HG02588 (cell line): Measurements from ENCODE around the gene SHC3.

Experiments
- ATAC-seq: cut with Tn5 transposase; IDR thresholded peaks from one replicate; pipeline ENCODE4 v1.9.1; 2021; ENCODE audit warnings: mild to moderate bottlenecking, moderate library complexity; ENCODE audit not compliant: unreplicated experiment

The SHC3 gene

DNA sequence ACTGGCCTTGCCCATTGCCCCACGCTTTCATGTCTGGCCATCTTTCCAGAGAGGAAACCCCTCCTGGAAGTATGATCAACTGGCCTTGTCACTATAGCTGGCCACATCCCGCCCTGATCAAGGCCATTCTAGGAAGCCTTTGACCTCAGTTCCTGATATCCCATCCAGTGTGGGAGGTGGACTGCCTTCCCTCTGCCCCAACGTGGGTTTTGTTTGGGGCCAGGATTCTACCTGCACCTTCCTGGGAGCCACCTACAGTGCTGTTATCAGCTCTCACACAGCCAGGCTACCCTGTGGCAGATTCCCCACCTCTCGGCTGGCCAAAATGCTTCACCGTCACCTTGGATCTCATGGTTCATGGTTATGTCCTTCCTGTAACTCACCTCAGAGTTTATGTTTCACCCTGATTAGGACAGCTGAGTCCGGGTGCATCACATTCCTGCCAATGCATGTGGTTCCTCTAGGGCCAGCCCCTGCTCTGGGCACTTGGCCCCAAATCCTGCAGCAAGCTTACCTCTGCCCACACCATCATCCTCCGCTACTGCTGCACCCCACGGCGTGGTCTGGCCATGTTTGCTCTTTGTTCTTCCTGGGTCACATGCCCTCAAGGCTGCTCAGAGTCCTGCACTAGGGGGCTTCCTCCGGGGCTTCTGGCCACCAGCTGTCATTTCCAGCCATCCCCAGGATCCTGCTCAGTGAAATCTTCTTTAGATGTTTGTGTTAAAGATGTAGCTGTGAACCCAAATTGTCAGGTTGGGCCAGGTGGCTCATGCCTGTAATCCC, 211.5 kb downstream of the SHC3 start:
- ATAC-seq = no peak

DNA sequence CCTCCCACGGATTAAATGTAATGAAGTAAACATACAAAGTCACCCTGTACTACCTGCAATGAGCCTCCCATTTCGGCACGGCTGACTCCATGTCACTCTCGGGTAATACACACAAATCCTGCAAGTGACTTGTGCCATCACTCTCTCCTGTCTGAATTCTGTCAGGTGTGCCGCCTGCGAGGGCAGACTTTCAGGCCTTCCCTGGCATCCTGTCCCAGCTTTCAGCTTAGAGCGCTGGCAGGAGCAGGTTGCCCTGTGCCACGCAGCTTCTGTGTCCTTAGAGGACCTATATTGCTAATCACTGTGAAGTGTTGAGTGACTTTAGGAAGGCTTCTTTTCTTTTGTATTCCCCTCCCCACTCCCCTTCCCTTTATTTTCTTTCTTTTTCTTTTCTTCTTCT, 213.1 kb downstream of the SHC3 start:
- ATAC-seq = no peak

DNA sequence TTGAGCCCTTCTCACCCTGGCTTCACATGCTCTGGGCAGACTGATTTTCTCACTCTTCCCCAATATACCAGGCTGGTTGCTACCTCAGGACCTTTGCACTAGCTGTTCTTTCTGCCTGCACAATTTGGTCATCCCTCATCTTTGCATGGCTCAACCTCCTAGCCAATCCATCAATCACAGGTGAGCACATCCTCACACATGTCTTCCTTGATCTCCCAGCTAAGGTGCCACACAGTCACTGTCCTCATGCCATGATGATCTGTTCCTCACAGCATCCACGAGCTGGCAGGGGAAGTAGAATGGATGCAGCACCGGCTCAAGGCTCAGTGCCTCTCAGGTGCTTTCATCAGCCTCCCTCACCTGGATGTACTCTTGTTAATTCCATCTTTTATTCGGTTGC, 218.0 kb downstream of the SHC3 start:
- no peak for ATAC-seq

DNA sequence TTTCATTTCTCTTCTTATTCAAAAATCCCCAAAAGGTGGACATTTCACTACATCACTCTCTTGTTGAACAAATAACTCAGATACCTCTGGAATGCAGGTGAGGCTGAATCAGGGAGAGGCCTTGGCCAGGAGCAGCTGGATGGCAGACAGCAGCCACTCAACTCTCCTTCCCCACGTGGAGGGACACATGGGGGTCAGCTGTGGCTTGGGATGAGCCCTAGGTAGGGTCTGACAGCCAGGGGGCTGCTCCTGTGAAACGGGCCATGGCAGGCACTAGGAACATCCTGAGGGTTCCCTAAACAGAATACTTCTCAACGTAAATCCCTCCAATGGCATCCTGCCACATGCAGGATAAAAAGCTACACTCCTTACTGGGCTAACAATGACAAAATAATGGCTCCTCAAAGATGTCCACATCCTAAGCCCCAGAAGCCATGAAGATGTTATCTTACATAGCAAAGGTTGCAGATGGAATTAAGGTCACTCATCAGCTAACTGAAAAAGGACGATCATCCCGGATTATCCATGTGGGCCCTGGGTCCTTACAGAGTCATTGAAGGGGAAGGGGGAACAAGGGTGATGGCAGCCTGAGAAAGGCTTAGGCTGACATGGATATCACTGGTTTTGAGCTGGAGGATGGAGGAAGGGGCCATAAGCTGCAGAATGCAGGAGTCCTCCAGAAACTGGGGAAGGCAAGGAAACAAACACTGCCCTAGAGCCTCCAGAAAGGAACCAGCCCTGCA, 218.7 kb downstream of the SHC3 start:
- no peak for ATAC-seq

DNA sequence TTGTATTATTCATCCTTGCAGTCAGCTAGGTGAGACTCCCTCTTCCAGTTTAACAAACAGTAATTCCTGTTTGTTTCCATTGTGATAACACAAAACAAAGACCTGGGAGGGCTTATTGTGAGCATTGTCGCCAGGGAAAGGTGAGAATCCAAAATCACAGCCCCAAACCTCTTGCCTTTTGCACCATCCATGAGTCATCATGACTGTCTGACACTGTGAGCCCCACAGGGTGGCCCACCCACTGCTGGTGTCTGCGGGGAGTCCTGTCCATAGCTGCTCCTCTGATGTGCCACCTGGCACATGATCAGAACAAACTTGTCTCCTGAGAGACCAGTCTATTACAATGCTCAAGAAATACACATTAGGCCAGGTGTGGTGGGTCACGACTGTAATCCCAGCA, 221.1 kb downstream of the SHC3 start:
- ATAC-seq = no peak
